ENCODE results near the gene TOE1.

GRCh38 chr1:45370575-45370974 is 30.6 kb downstream of the TOE1 start:
- TF ChIP-seq CTCF (IDR thresholded peaks at IDR 0.05) (no peak), POLR2A (IDR thresholded peaks at IDR 0.05) (no peak)
